ENCODE results near the gene TOLLIP.
A peak's percentile ranks its signal among the peaks of the same experiment; 100 is the strongest.

TOLLIP gene

GRCh38 chr11:1310772-1311468, 1.5 kb upstream of the TOLLIP start:
- Mint-ChIP-seq H3K27ac (peak overlapping the region; percentile 95), H3K36me3 (peaks cover 0 to 27% of the 10 kb centered on the region in 2 donors), H3K27me3 (no peaks in the 10 kb centered on the region), H3K4me1 (peaks cover 33 to 43% of the 10 kb centered on the region in 2 donors), H3K9me3 (peaks cover 12 to 14% of the 10 kb centered on the region in 2 donors), H3K4me3 (peak overlapping the region; percentile 87 to 90)
- ATAC-seq (replicated peaks) (peak; percentile 35 to 42), DNase-seq (peak; percentile 58)

- no peaks in the 10 kb centered on the region for H3K27me3 Mint-ChIP-seq
- H3K9me3 Mint-ChIP-seq: peaks cover 12 to 14% of the 10 kb centered on the region in 2 donors
- DNase-seq (no peak), ATAC-seq (replicated peaks) (no peak)
- peak overlapping the region; percentile 95 for H3K27ac Mint-ChIP-seq
- peaks cover 33 to 50% of the 10 kb centered on the region in 2 donors for H3K4me1 Mint-ChIP-seq
- H3K36me3 Mint-ChIP-seq: peaks cover 0 to 33% of the 10 kb centered on the region in 2 donors
- peak overlapping the region; percentile 87 to 90 for H3K4me3 Mint-ChIP-seq
These were observed 871 bp upstream of the TOLLIP start for GRCh38 chr11:1310318-1310687.

- Mint-ChIP-seq H3K27ac (peak overlapping the region; percentile 90), H3K27me3 (no peaks in the 10 kb centered on the region)
- no peak for DNase-seq
These were observed 512 bp downstream of the TOLLIP start for GRCh38 chr11:1308743-1309497.

GRCh38 chr11:1307998-1308742, 1.3 kb downstream of the TOLLIP start:
- ATAC-seq (replicated peaks) (no peak), DNase-seq (no peak)
- peak overlapping the region; percentile 93 for H3K27ac Mint-ChIP-seq
- peaks cover 39 to 64% of the 10 kb centered on the region in 2 donors for H3K4me1 Mint-ChIP-seq
- H3K27me3 Mint-ChIP-seq: no peaks in the 10 kb centered on the region
- peak overlapping the region; percentile 87 to 90 for H3K4me3 Mint-ChIP-seq
- peaks cover 7 to 38% of the 10 kb centered on the region in 2 donors for H3K36me3 Mint-ChIP-seq
- H3K9me3 Mint-ChIP-seq: peaks cover 11 to 12% of the 10 kb centered on the region in 2 donors

More at GRCh38 chr11:1308743-1309497, 512 bp downstream of the TOLLIP start:
- Mint-ChIP-seq H3K9me3 (peaks cover 12 to 13% of the 10 kb centered on the region in 2 donors), H3K4me1 (peaks cover 35 to 57% of the 10 kb centered on the region in 2 donors), H3K36me3 (peaks cover 4 to 37% of the 10 kb centered on the region in 2 donors), H3K4me3 (peak overlapping the region; percentile 87 to 90)
- peak; percentile 29 to 38 for ATAC-seq (replicated peaks)

- DNase-seq (peak; percentile 59), ATAC-seq (replicated peaks) (peak; percentile 64 to 68)
- peak overlapping the region; percentile 93 for H3K27ac Mint-ChIP-seq
- peak overlapping the region; percentile 87 to 90 for H3K4me3 Mint-ChIP-seq
- peaks cover 44 to 73% of the 10 kb centered on the region in 2 donors for H3K4me1 Mint-ChIP-seq
- H3K27me3 Mint-ChIP-seq: no peaks in the 10 kb centered on the region
- H3K36me3 Mint-ChIP-seq: peaks cover 7 to 42% of the 10 kb centered on the region in 2 donors
- H3K9me3 Mint-ChIP-seq: peaks cover 9 to 10% of the 10 kb centered on the region in 2 donors
These were observed 2.1 kb downstream of the TOLLIP start for GRCh38 chr11:1307163-1307870.

GRCh38 chr11:1306186-1307162, 3.0 kb downstream of the TOLLIP start:
- H3K9me3 Mint-ChIP-seq: peaks cover 4 to 5% of the 10 kb centered on the region in 2 donors
- peaks cover 8 to 41% of the 10 kb centered on the region in 2 donors for H3K36me3 Mint-ChIP-seq
- peak overlapping the region; percentile 87 to 90 for H3K4me3 Mint-ChIP-seq
- no peaks in the 10 kb centered on the region for H3K27me3 Mint-ChIP-seq
- peak overlapping the region; percentile 93 for H3K27ac Mint-ChIP-seq
- no peak for ATAC-seq (replicated peaks)
- DNase-seq: no peak
- H3K4me1 Mint-ChIP-seq: peaks cover 45 to 75% of the 10 kb centered on the region in 2 donors

GRCh38 chr11:1305501-1306056, 3.9 kb downstream of the TOLLIP start:
- ATAC-seq (replicated peaks) (no peak), DNase-seq (no peak)
- Mint-ChIP-seq H3K27ac (no peak overlapping the region), H3K27me3 (no peaks in the 10 kb centered on the region), H3K4me1 (peaks cover 39 to 68% of the 10 kb centered on the region in 2 donors), H3K9me3 (peaks cover 0 to 2% of the 10 kb centered on the region in 2 donors), H3K4me3 (no peak overlapping the region), H3K36me3 (peaks cover 9 to 40% of the 10 kb centered on the region in 2 donors)

- H3K4me3 Mint-ChIP-seq: no peak overlapping the region
- H3K27me3 Mint-ChIP-seq: no peaks in the 10 kb centered on the region
- H3K27ac Mint-ChIP-seq: peak overlapping the region; percentile 62
- no peak for DNase-seq
- H3K9me3 Mint-ChIP-seq: no peaks in the 10 kb centered on the region
- no peak for ATAC-seq (replicated peaks)
- peaks cover 41 to 65% of the 10 kb centered on the region in 2 donors for H3K4me1 Mint-ChIP-seq
- H3K36me3 Mint-ChIP-seq: peaks cover 9 to 38% of the 10 kb centered on the region in 2 donors
These were observed 4.4 kb downstream of the TOLLIP start for GRCh38 chr11:1305063-1305495.

GRCh38 chr11:1304380-1304779, 5.1 kb downstream of the TOLLIP start:
- Mint-ChIP-seq H3K27ac (no peak overlapping the region), H3K36me3 (peaks cover 9 to 42% of the 10 kb centered on the region in 2 donors), H3K27me3 (no peaks in the 10 kb centered on the region), H3K4me3 (no peak overlapping the region), H3K4me1 (peaks cover 41 to 65% of the 10 kb centered on the region in 2 donors), H3K9me3 (no peaks in the 10 kb centered on the region)
- DNase-seq (no peak), ATAC-seq (replicated peaks) (no peak)

- ATAC-seq (replicated peaks) (no peak), DNase-seq (no peak)
These were observed 5.5 kb downstream of the TOLLIP start for GRCh38 chr11:1303973-1304372.

GRCh38 chr11:1303126-1303821, 6.2 kb downstream of the TOLLIP start:
- DNase-seq: no peak
- Mint-ChIP-seq H3K27me3 (no peaks in the 10 kb centered on the region), H3K27ac (peak overlapping the region; percentile 20), H3K36me3 (peaks cover 11 to 48% of the 10 kb centered on the region in 2 donors), H3K4me3 (no peak overlapping the region), H3K9me3 (no peaks in the 10 kb centered on the region), H3K4me1 (peaks cover 42 to 65% of the 10 kb centered on the region in 2 donors)
- no peak for ATAC-seq (replicated peaks)

More at GRCh38 chr11:1303973-1304372, 5.5 kb downstream of the TOLLIP start:
- H3K9me3 Mint-ChIP-seq: no peaks in the 10 kb centered on the region
- no peaks in the 10 kb centered on the region for H3K27me3 Mint-ChIP-seq
- H3K27ac Mint-ChIP-seq: no peak overlapping the region
- peaks cover 42 to 65% of the 10 kb centered on the region in 2 donors for H3K4me1 Mint-ChIP-seq
- peaks cover 9 to 42% of the 10 kb centered on the region in 2 donors for H3K36me3 Mint-ChIP-seq
- no peak overlapping the region for H3K4me3 Mint-ChIP-seq

Data from stimulated activated naive B cell treated with anti-CD40 and anti-IgM and Interleukin-4, amounts not matched to agents 10 μg/mL and 1 μg/mL and 100 μg/mL, for 72 hours (primary cell).